DND-41 (cell line): ENCODE measurements around the gene EXOG.

Experiments
- ATAC-seq: fragments of 200-7000 bp; cut with Tn5 transposase; 3 replicates; pipeline ENCODE4 v1.9.1; 2021; ENCODE audit warnings: low read depth; ENCODE audit not compliant: insufficient read depth
- DNase-seq: peaks from one replicate; pipeline ENCODE4 v3.0.0-alpha.2; 2020
- H2AFZ ChIP-seq: 2 replicates; pipeline ENCODE4 v1.6.0; 2012; ENCODE audit warnings: low read depth, low read length
- H3K27ac ChIP-seq: 2 replicates; pipeline ENCODE4 v1.5.1; 2012; ENCODE audit warnings: low read length, inconsistent platforms
- H3K27me3 ChIP-seq: fragments of 200-600 bp; sonication (generic); 2 replicates; pipeline ENCODE4 v1.6.0; 2012; ENCODE audit warnings: low read length, mild to moderate bottlenecking, inconsistent platforms; ENCODE audit not compliant: insufficient read depth, poor library complexity
- H3K36me3 ChIP-seq: 2 replicates; pipeline ENCODE4 v1.5.1; 2012; ENCODE audit warnings: low read length, inconsistent platforms; ENCODE audit not compliant: insufficient read depth
- H3K4me1 ChIP-seq: 2 replicates; pipeline ENCODE4 v1.5.1; 2012; ENCODE audit warnings: mild to moderate bottlenecking, low read length; ENCODE audit not compliant: insufficient read depth
- H3K4me2 ChIP-seq: 2 replicates; pipeline ENCODE4 v1.6.0; 2012; ENCODE audit warnings: mild to moderate bottlenecking, moderate library complexity, low read length, inconsistent platforms; ENCODE audit not compliant: insufficient read depth
- H3K4me3 ChIP-seq, 2 experiments: fragments of 200-600 bp in 1 of 2; shearing (Covaris generic) in 1 of 2; 2 replicates each; pipeline ENCODE4 v1.5.1; 2012 to 2016; ENCODE audit warnings: inconsistent platforms in 2 of 2, low read length in 2 of 2, mild to moderate bottlenecking in 2 of 2, low read depth in 1 of 2, moderate library complexity in 1 of 2
- H3K79me2 ChIP-seq: 2 replicates; pipeline ENCODE4 v1.6.0; 2012; ENCODE audit warnings: low read length, inconsistent platforms; ENCODE audit not compliant: insufficient read depth
- H3K9ac ChIP-seq: 2 replicates; pipeline ENCODE4 v1.6.0; 2012; ENCODE audit warnings: low read depth, mild to moderate bottlenecking, inconsistent platforms, low read length, moderate library complexity
- H3K9me3 ChIP-seq: 2 replicates; pipeline ENCODE4 v1.5.1; 2012; ENCODE audit warnings: low read length, moderate library complexity, mild to moderate bottlenecking, inconsistent platforms; ENCODE audit not compliant: insufficient read depth, severe bottlenecking
- H4K20me1 ChIP-seq: 2 replicates; pipeline ENCODE4 v1.6.0; 2012; ENCODE audit warnings: low read length; ENCODE audit not compliant: insufficient read depth
- EZH2 ChIP-seq: IDR thresholded peaks from 3 replicates; pipeline ENCODE4 v1.6.1; 2012; ENCODE audit warnings: borderline replicate concordance, low read depth, mild to moderate bottlenecking, moderate library complexity, low read length, inconsistent platforms; ENCODE audit not compliant: severe bottlenecking
- TF ChIP-seq, protein P1 (sequence below): IDR thresholded peaks from 2 replicates; pipeline ENCODE4 v1.5.1; 2012; ENCODE audit warnings: borderline replicate concordance, low read length, moderate library complexity, mild to moderate bottlenecking; ENCODE audit not compliant: poor library complexity, severe bottlenecking; ENCODE audit errors: extremely low read depth

Gene EXOG

DNA sequence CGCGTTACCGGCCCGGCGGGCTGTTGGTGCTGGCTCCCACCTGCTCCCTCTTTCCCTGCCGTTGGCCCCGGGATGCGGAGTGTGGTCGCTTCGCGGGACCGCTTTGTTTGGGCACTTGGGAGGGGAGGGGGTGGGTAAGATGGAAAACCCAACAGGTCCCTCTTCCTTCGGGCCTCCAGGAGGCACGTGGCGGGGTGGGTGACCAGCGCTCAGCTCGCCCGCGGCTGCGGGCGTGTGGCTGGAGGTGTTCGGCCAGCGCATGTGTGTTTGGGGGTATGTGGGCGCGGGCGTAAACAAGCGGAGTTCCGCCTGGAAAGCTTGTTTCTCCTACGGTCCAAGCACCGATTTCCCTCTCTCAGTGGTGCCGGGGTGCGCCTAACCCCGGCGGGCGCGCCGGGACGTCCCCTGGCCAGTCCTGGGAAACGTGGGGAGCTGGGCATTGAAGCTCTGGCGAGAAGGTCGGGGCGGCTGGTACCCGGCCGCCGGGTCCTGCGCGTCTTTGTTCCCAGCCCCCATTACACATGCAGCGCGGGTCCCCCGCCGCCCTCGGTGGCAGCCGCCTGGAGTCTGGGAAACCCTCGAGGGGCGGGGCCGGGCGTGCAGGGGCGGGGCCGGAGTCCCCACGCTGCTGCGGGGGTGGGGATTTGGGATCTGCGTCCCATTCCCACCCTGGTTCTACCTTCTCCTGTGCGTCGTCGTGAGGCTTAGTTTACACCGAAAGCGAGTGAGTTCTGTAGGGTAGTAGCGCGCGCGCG, 41.1 kb upstream of the EXOG start:
- Histone ChIP-seq H4K20me1 (peaks cover 47% of the 10 kb centered on the region), H3K9ac (peak overlapping the region; percentile 97), H3K27ac (peak overlapping the region; percentile 54), H3K9me3 (no peaks in the 10 kb centered on the region), H3K4me2 (peak overlapping the region; percentile 95), H3K27me3 (no peaks in the 10 kb centered on the region), H3K36me3 (peaks cover 7% of the 10 kb centered on the region; the same call in 1 of the 2 replicates), H3K4me3 (peak overlapping the region; percentile 69), H3K79me2 (peaks cover 61% of the 10 kb centered on the region), H3K4me1 (peaks cover 22% of the 10 kb centered on the region), H2AFZ (peak overlapping the region; percentile 77)
- DNase-seq (peak; percentile 74), ATAC-seq (peak; percentile 63)
- TF ChIP-seq EZH2, result no peak
- TF ChIP-seq, protein P1, sequence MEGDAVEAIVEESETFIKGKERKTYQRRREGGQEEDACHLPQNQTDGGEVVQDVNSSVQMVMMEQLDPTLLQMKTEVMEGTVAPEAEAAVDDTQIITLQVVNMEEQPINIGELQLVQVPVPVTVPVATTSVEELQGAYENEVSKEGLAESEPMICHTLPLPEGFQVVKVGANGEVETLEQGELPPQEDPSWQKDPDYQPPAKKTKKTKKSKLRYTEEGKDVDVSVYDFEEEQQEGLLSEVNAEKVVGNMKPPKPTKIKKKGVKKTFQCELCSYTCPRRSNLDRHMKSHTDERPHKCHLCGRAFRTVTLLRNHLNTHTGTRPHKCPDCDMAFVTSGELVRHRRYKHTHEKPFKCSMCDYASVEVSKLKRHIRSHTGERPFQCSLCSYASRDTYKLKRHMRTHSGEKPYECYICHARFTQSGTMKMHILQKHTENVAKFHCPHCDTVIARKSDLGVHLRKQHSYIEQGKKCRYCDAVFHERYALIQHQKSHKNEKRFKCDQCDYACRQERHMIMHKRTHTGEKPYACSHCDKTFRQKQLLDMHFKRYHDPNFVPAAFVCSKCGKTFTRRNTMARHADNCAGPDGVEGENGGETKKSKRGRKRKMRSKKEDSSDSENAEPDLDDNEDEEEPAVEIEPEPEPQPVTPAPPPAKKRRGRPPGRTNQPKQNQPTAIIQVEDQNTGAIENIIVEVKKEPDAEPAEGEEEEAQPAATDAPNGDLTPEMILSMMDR, result no peak

DNA sequence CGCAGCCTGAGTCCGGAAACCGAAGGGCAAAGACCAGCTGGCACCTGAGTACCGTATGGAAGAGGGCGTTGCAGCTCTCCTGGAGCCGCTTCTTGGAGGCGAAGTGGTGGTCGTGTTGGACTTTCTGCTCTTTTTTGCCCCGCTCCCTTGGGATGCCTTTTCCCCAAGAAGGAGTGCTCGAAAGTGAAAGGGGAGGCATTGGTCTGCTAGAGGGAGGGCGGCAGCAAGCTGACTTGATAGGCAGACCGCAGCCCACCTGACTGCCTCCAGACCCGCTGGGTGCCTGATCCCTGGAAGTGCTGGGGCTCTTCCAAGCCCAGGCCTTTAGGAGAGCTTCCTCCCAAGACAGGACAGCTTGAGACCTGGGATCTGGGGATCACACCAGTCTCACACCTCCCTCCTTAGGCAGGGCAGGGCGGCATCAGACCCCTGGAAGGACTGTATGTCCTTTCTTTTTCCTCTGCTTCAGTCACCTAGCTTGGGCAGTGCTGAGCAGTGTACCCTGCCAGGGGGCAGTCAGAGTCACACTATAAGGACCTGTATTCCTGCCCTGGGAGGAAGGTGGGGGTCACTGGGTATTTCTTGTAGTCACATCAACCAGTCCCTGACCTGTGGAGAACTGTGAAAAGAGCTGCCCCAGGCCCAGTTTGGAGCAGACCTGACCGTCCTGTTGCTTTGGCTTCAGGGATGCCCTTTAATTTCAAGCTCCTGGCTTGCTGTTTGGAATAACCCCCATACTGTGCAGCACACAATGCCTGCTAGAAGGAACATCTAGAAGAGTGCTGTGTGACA, 40.3 kb upstream of the EXOG start:
- ATAC-seq (peak; percentile 23), DNase-seq (no peak)
- Histone ChIP-seq H3K9me3 (no peaks in the 10 kb centered on the region), H4K20me1 (peaks cover 55% of the 10 kb centered on the region), H2AFZ (peak overlapping the region; percentile 77), H3K4me2 (peak overlapping the region; percentile 95), H3K36me3 (peaks cover 7% of the 10 kb centered on the region; the same call in 1 of the 2 replicates), H3K79me2 (peaks cover 69% of the 10 kb centered on the region), H3K4me1 (peaks cover 22% of the 10 kb centered on the region), H3K27ac (peak overlapping the region; percentile 54), H3K4me3 (peak overlapping the region; percentile 69), H3K9ac (peak overlapping the region; percentile 97), H3K27me3 (no peaks in the 10 kb centered on the region)
- TF ChIP-seq, protein P1, result no peak
- TF ChIP-seq EZH2, result no peak

DNA sequence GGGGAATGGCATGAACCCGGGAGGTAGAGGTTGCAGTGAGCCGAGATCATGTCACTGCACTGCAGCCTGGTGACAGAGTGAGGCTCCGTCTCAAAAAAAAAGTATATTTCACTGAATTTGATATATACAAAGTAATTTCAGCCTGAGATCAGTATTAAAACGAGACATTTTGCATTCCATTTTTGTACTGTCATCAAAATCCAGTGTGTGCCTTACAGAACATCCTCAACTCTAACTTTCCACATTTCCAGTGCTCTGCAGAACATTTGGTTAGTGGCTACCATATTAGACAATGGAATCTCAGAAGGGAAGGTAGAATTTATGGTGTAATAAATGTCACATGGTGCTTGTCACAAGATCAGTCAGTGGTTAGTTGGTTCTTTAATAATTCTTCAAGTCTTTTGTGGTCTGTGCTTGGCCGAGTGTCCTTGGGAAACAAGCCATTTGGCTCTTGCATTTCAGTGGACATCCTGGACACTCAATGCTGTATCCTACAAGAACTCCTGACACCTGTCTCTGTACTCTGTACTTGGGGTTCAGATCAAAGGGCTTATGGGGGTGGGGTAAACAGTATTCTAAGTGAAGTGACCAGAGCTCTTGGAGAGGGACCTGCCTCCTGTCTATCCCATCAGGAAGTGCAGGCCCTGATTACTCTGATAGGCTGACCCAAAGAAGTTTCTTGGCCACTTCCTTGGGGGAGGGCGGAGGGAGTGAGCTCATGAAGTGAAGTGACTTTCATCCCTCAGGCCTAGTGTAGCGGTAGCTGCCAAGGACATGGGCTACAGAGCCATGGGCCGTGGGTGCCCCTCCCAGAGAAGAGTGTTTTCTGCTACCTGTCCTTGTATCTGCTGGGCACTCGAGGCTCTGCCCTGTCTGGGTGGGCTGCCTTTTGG, 38.8 kb upstream of the EXOG start:
- no peaks in the 10 kb centered on the region for H3K9me3 ChIP-seq
- no peaks in the 10 kb centered on the region for H3K27me3 ChIP-seq
- ATAC-seq (no peak), DNase-seq (no peak)
- H3K27ac ChIP-seq, result no peak overlapping the region
- no peak overlapping the region for H2AFZ ChIP-seq
- H3K36me3 ChIP-seq, result peaks cover 7% of the 10 kb centered on the region; the same call in 1 of the 2 replicates
- peaks cover 22% of the 10 kb centered on the region for H3K4me1 ChIP-seq
- H3K79me2 ChIP-seq, result peaks cover 81% of the 10 kb centered on the region
- TF ChIP-seq, protein P1, result no peak
- TF ChIP-seq EZH2, result no peak
- H3K9ac ChIP-seq, result no peak overlapping the region
- H3K4me2 ChIP-seq, result no peak overlapping the region
- no peak overlapping the region for H3K4me3 ChIP-seq
- peaks cover 63% of the 10 kb centered on the region for H4K20me1 ChIP-seq
